Colonic mucosa (tissue), 4 donors: ENCODE data around the gene NSD1. TPM values are rescaled to one million over a fixed set of nuclear protein-coding genes. Genes with fewer than 3 reads are reported as not detected.
A peak's percentile ranks its signal among the peaks of the same experiment; 100 is the strongest.

ENCODE experiments used
- DNase-seq: peaks from one replicate; pipeline ENCODE4 v3.0.0-alpha.2; 2020
- H3K27ac ChIP-seq: fragments of 200-600 bp; one replicate; pipeline ENCODE4 v1.8.0; 2021
- H3K27me3 ChIP-seq: fragments of 200-600 bp; one replicate; pipeline ENCODE4 v1.8.0; 2021
- H3K36me3 ChIP-seq: fragments of 200-600 bp; one replicate; pipeline ENCODE4 v1.8.0; 2021
- H3K4me1 ChIP-seq: fragments of 200-600 bp; one replicate; pipeline ENCODE4 v1.8.0; 2021; ENCODE audit warnings: mild to moderate bottlenecking
- H3K4me3 ChIP-seq: fragments of 200-600 bp; one replicate; pipeline ENCODE4 v1.8.0; 2021
- H3K9ac ChIP-seq, 2 donors: one replicate each; pipeline ENCODE4 v1.7.0; 2013; ENCODE audit warnings: control low read depth in 2 of 2, low read depth in 2 of 2, low read length in 2 of 2
- H3K9me3 ChIP-seq: fragments of 200-600 bp; one replicate; pipeline ENCODE4 v1.8.0; 2021
- intact Hi-C: fragments of 100-400 bp; cut with DNase I; formaldehyde crosslinking; loops from one replicate; pipeline ENCODE4 v1.14.1; 2022
- total RNA-seq, 2 donors: library from RNA; stranded (reverse); fragmentation: NEBNext Ultra II Directional in 1 of 2; extraction: Animal tissue kit (Norgen Biotek cat#: 25700) in 1 of 2; gene quantifications; one replicate each; pipeline ENCODE4 v1.2.1, GENCODE V29; 2021
- TF ChIP-seq, protein P1 (sequence below): fragments of 200-600 bp; IDR thresholded peaks from one replicate; pipeline ENCODE4 v1.8.0; 2022; ENCODE audit warnings: antibody characterized with exemption, mild to moderate bottlenecking
- donor health status: healthy.
- donor health status: DM: no; HTN: no; CAD: no.
- donor health status: DM: no; HTN: no; CAD: no.

Gene NSD1
- total RNA-seq, 2 donors from 2014 or later = 53.0 to 77.9 TPM

DNA sequence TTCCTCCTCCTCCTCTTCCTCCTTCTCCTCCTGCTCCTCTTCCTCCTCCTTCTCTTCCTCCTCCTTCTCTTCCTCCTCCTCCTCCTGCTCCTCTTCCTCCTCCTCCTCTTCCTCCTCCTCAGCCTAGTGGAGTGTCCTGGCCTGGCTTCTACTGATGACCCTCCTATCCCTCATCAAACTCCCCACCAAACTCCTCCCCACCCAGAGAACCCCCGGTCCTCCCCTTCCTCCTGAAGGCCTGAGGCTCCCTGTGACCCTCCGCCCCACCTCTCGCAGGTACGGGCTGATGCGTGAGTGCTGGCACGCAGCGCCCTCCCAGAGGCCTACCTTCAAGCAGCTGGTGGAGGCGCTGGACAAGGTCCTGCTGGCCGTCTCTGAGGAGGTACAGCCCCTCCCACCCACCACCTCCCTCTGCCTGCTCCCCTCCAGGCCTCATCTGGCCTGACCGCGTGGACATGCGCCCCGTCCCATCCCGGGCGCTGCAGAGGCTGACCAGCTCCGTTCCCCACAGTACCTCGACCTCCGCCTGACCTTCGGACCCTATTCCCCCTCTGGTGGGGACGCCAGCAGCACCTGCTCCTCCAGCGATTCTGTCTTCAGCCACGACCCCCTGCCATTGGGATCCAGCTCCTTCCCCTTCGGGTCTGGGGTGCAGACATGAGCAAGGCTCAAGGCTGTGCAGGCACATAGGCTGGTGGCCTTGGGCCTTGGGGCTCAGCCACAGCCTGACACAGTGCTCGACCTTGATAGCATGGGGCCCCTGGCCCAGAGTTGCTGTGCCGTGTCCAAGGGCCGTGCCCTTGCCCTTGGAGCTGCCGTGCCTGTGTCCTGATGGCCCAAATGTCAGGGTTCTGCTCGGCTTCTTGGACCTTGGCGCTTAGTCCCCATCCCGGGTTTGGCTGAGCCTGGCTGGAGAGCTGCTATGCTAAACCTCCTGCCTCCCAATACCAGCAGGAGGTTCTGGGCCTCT, 36.3 kb upstream of the NSD1 start:
- H3K27me3 ChIP-seq = no peaks in the 10 kb centered on the region
- no peak overlapping the region for H3K27ac ChIP-seq
- no peaks in the 10 kb centered on the region for H3K4me1 ChIP-seq
- no peak for DNase-seq
- intact Hi-C loops = no loop called here
- TF ChIP-seq, protein P1, sequence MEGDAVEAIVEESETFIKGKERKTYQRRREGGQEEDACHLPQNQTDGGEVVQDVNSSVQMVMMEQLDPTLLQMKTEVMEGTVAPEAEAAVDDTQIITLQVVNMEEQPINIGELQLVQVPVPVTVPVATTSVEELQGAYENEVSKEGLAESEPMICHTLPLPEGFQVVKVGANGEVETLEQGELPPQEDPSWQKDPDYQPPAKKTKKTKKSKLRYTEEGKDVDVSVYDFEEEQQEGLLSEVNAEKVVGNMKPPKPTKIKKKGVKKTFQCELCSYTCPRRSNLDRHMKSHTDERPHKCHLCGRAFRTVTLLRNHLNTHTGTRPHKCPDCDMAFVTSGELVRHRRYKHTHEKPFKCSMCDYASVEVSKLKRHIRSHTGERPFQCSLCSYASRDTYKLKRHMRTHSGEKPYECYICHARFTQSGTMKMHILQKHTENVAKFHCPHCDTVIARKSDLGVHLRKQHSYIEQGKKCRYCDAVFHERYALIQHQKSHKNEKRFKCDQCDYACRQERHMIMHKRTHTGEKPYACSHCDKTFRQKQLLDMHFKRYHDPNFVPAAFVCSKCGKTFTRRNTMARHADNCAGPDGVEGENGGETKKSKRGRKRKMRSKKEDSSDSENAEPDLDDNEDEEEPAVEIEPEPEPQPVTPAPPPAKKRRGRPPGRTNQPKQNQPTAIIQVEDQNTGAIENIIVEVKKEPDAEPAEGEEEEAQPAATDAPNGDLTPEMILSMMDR = no peak
- H3K36me3 ChIP-seq = no peaks in the 10 kb centered on the region
- H3K9me3 ChIP-seq = no peaks in the 10 kb centered on the region
- H3K9ac ChIP-seq = no peak overlapping the region
- H3K4me3 ChIP-seq = no peak overlapping the region

DNA sequence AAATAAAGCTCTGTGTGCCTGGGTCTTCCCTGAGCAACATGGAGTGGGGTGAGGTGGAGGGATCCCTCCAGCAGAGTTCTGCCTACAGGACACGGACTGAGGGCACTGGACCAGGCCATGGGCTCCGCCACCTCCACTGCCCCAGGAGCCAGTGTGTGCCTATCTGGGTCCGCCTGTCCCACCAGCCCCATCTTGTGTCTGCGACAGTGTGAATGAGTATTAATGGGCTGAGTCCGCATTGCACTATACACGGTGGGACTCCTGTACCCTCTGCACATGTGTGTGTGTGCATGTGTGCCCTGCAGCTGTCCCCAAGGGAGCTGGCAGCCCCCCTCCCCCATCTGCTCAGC, 35.5 kb upstream of the NSD1 start:
- H3K4me1 ChIP-seq = no peaks in the 10 kb centered on the region
- TF ChIP-seq, protein P1 = no peak
- H3K9ac ChIP-seq = no peak overlapping the region
- intact Hi-C loops = no loop called here
- no peaks in the 10 kb centered on the region for H3K36me3 ChIP-seq
- no peaks in the 10 kb centered on the region for H3K9me3 ChIP-seq
- no peak for DNase-seq
- peak overlapping the region; percentile 50 for H3K27ac ChIP-seq
- H3K27me3 ChIP-seq = no peaks in the 10 kb centered on the region
- no peak overlapping the region for H3K4me3 ChIP-seq

DNA sequence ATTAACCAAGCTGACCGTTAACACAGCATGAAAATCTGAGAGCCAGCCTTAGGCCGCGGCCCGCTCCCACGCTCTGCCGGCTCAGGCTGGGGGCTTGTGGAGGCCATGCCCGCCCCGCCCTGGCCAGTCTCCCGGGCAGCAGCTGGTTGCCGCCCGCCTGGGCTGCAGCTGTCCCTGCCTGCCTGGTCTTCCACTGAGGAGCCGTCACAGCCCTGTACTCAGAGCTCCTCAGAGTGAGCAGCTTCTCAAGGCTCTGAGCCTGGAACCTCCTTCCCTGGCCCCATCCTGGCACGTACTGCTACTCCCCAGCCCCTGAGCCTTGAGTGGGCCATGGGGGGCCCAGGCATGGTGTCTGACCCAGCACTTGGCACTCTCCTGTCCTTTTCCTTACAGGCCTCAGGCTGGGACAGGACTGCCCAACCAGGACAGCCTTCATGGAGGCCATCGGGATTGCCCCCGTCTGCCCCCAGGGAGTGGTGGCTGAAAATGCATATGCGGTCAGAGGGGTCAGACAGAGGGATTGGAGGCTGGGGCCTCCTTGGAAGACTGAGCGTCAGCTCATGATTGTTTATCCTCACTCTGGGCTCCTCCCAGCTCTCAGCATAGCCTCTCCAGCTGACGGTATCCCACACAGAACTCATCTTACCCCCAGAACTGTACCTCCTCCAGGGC, 35.0 kb upstream of the NSD1 start:
- peak overlapping the region in 1 of 2 donors; percentile 63 for H3K9ac ChIP-seq
- intact Hi-C loops = no loop called here

DNA sequence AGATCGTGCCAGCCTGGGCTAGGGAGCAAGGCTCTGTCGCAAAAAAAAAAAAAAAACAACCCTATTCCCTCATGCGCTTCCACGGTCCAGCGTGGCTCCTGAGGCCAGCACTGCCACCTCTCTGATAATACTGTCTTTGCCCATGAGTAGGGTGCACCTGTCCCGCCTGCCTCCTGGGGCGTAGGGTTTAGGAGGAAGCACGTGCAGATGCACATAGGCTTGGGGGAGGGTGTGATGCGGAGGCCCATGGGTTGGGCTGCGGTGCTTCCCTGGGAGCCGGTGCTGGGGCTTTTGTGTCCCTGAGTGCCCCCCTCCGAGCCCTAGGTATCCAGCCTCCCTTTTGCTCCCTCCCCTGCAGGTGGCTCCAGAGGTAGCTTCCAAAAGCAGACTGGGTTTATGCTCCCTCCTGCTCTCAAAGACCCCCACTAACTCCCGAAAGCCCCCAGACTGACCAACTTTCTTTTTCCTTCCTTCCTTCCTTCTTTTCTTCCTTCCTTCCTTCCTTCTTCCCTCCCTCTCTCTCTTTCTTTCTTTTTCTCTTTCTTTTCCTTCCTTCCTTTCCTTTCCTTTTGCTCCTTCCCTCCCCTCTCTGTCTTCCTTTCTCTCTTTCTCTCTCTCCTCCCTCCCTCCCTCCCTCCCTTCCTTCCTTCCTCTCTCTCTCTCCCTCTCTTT, 34.0 kb upstream of the NSD1 start:
- Histone ChIP-seq H3K4me1 (no peaks in the 10 kb centered on the region), H3K36me3 (no peaks in the 10 kb centered on the region), H3K27me3 (no peaks in the 10 kb centered on the region), H3K27ac (no peak overlapping the region), H3K4me3 (no peak overlapping the region), H3K9me3 (no peaks in the 10 kb centered on the region), H3K9ac (no peak overlapping the region)
- TF ChIP-seq, protein P1 = no peak
- DNase-seq = no peak
- intact Hi-C loops = no loop called here

More for the DNA sequence above, 35.0 kb upstream of the NSD1 start:
- Histone ChIP-seq H3K4me1 (no peaks in the 10 kb centered on the region), H3K27me3 (no peaks in the 10 kb centered on the region), H3K27ac (peak overlapping the region; percentile 50), H3K9me3 (no peaks in the 10 kb centered on the region), H3K36me3 (no peaks in the 10 kb centered on the region), H3K4me3 (no peak overlapping the region)
- TF ChIP-seq, protein P1 = no peak
- no peak for DNase-seq

DNA sequence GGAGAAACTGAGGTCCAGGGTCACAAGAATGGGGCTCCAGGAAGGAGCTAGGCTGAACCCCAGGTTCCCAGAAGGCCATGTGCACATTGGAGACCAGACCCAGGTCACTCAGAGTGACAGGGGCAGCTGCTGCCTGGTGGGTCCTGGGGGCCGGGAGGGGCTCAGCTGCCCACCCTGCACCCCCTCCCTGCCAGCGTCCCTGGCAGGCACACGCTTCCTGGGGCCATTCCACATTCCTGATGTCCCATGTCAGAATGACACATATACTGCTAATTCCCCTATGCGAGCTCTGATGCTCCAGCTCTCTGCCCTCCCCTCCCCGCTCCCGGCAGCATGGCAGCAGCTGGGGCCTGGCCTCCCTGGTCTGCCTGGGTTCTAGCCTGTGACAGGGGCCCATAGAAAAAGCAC, 32.9 kb upstream of the NSD1 start:
- H3K27me3 ChIP-seq = no peaks in the 10 kb centered on the region
- no peak for DNase-seq
- no peaks in the 10 kb centered on the region for H3K36me3 ChIP-seq
- H3K9me3 ChIP-seq = no peaks in the 10 kb centered on the region
- intact Hi-C loops = no loop called here
- H3K4me1 ChIP-seq = no peaks in the 10 kb centered on the region
- H3K9ac ChIP-seq = no peak overlapping the region
- no peak overlapping the region for H3K27ac ChIP-seq
- TF ChIP-seq, protein P1 = no peak
- no peak overlapping the region for H3K4me3 ChIP-seq
